Inflammatory macrophage treated with lipopolysaccharide for 1 hour (primary cell): ENCODE measurements around the gene MEGF8.
"Not testable (repeated sequence)": the region's sequence is repeated elsewhere in the genome, so short reads cannot be mapped to it uniquely, and the experiment has no call there.

ENCODE experiments used
- DNase-seq, 2 donors: peaks; one replicate each; pipeline ENCODE4 v3.0.0-alpha.2; 2020 to 2022

The MEGF8 gene

GRCh38 chr19:42306646-42307045, 18.8 kb upstream of the MEGF8 start:
- DNase-seq: no peak

GRCh38 chr19:42309686-42310085, 15.7 kb upstream of the MEGF8 start:
- no peak for DNase-seq

- no peak for DNase-seq
Observed at GRCh38 chr19:42311657-42312056, 13.8 kb upstream of the MEGF8 start.

- no peak for DNase-seq
Observed at GRCh38 chr19:42312370-42312769, 13.1 kb upstream of the MEGF8 start.

GRCh38 chr19:42313096-42313839, 12.2 kb upstream of the MEGF8 start, which contains the start of gene TMEM145:
Gene TMEM145 (plus strand): TSS chr19:42313309. CDS start chr19:42313377, 68 bp downstream.
- peak in 1 of 2 donors; percentile 14 for DNase-seq

GRCh38 chr19:42313840-42314755, 11.3 kb upstream of the MEGF8 start:
- DNase-seq: no peak

GRCh38 chr19:42315024-42315423, 10.4 kb upstream of the MEGF8 start:
- no peak for DNase-seq

GRCh38 chr19:42316223-42317211, 8.9 kb upstream of the MEGF8 start:
- DNase-seq: peak; percentile 15 to 20

GRCh38 chr19:42317535-42317934, 7.9 kb upstream of the MEGF8 start:
- no peak for DNase-seq

GRCh38 chr19:42322305-42322704, 3.1 kb upstream of the MEGF8 start:
- no peak for DNase-seq

GRCh38 chr19:42323473-42323851, 2.0 kb upstream of the MEGF8 start:
- DNase-seq: no peak

GRCh38 chr19:42323852-42324654, 1.4 kb upstream of the MEGF8 start:
- DNase-seq: no peak

GRCh38 chr19:42324655-42325307, 654 bp upstream of the MEGF8 start:
- DNase-seq: no peak

GRCh38 chr19:42325896-42326771, 699 bp downstream of the MEGF8 start:
- DNase-seq: peak; percentile 20

- no peak for DNase-seq
Observed at GRCh38 chr19:42326969-42327368, 1.5 kb downstream of the MEGF8 start.

- no peak for DNase-seq
Observed at GRCh38 chr19:42327381-42327780, 1.9 kb downstream of the MEGF8 start.

GRCh38 chr19:42328106-42328505, 2.7 kb downstream of the MEGF8 start:
- DNase-seq: no peak

GRCh38 chr19:42328854-42329253, 3.4 kb downstream of the MEGF8 start:
- DNase-seq: no peak

- DNase-seq: no peak
Observed at GRCh38 chr19:42330241-42330711, 4.8 kb downstream of the MEGF8 start.

GRCh38 chr19:42331333-42331732, 5.9 kb downstream of the MEGF8 start:
- DNase-seq: not testable (repeated sequence)
